CD4-positive, alpha-beta memory T cell (primary cell): ENCODE measurements around the gene TUT1. TPM values are rescaled to one million over a fixed set of nuclear protein-coding genes. Genes with fewer than 3 reads are reported as not detected.
"Not testable (repeated sequence)": the region's sequence is repeated elsewhere in the genome, so short reads cannot be mapped to it uniquely, and the experiment has no call there.

Source experiments
- CTCF ChIA-PET: fragments of 350-600 bp; sonication (Branson Sonifier 250); formaldehyde crosslinking; loops from one replicate; lab custom pipeline; 2021; ENCODE audit warnings: inconsistent platforms; ENCODE audit not compliant: partially characterized antibody; lab: Charles Lee
- POLR2A ChIA-PET: fragments of 350-600 bp; sonication (Branson Sonifier 250); formaldehyde crosslinking; loops from one replicate; lab custom pipeline; 2021; ENCODE audit not compliant: partially characterized antibody; lab: Charles Lee
- DNase-seq, 5 donors: peaks; one replicate each; pipeline versions ENCODE4 v3.0.0 to v3.0.0-alpha.2; 2020 to 2022; ENCODE audit warnings: mixed read lengths in 1 of 5
- H3K27ac ChIP-seq: one replicate; pipeline ENCODE4 v1.7.0; 2013; ENCODE audit warnings: low read depth, low read length
- H3K27me3 ChIP-seq: 2 replicates; pipeline ENCODE4 v1.7.0; 2013; ENCODE audit warnings: mild to moderate bottlenecking, low read length, moderate library complexity; ENCODE audit not compliant: insufficient read depth
- H3K36me3 ChIP-seq: 2 replicates; pipeline ENCODE4 v1.7.0; 2013; ENCODE audit warnings: mild to moderate bottlenecking, low read length, moderate library complexity; ENCODE audit not compliant: insufficient read depth
- H3K4me1 ChIP-seq: 2 replicates; pipeline ENCODE4 v1.7.0; 2013; ENCODE audit warnings: mild to moderate bottlenecking, low read length, moderate library complexity; ENCODE audit not compliant: insufficient read depth
- H3K4me3 ChIP-seq, 2 donors: one replicate each; pipeline ENCODE4 v1.7.0; 2013; ENCODE audit warnings: low read length in 2 of 2, mild to moderate bottlenecking in 1 of 2
- H3K9me3 ChIP-seq, 2 donors: one replicate each; pipeline ENCODE4 v1.7.0; 2013; ENCODE audit warnings: low read length in 2 of 2, control low read depth in 1 of 2; ENCODE audit not compliant: control insufficient read depth in 1 of 2
- H3K27ac Mint-ChIP-seq, 7 donors: one replicate each; pipeline ENCODE4 v1.8.0; 2020 to 2021; ENCODE audit warnings: mixed read lengths in 7 of 7, mild to moderate bottlenecking in 6 of 7, inconsistent platforms in 3 of 7, moderate library complexity in 3 of 7
- H3K27me3 Mint-ChIP-seq, 2 donors: one replicate each; pipeline ENCODE4 v1.8.0; 2020 to 2021; ENCODE audit warnings: mixed read lengths in 2 of 2
- H3K36me3 Mint-ChIP-seq, 2 donors: one replicate each; pipeline ENCODE4 v1.8.0; 2020 to 2021; ENCODE audit warnings: mixed read lengths in 2 of 2, inconsistent platforms in 1 of 2, mild to moderate bottlenecking in 1 of 2
- H3K4me1 Mint-ChIP-seq, 4 donors: one replicate each; pipeline ENCODE4 v1.8.0; 2020 to 2021; ENCODE audit warnings: mixed read lengths in 4 of 4, mild to moderate bottlenecking in 1 of 4
- H3K4me3 Mint-ChIP-seq, 8 donors: one replicate each; pipeline ENCODE4 v1.8.0; 2020 to 2021; ENCODE audit warnings: mixed read lengths in 8 of 8, mild to moderate bottlenecking in 7 of 8, moderate library complexity in 6 of 8, inconsistent platforms in 3 of 8
- H3K9me3 Mint-ChIP-seq, 8 donors: one replicate each; pipeline ENCODE4 v1.8.0; 2020 to 2021; ENCODE audit warnings: mixed read lengths in 8 of 8, mild to moderate bottlenecking in 5 of 8, inconsistent platforms in 3 of 8, moderate library complexity in 1 of 8
- intact Hi-C: fragments of 100-400 bp; cut with micrococcal nuclease; formaldehyde crosslinking; loops from one replicate; pipeline ENCODE4 v1.15.1; 2023
- polyA plus RNA-seq, 2 donors: library from polyadenylated mRNA; unstranded; fragments of 300-500 nt; fragmentation: Illumina TruSeq; gene quantifications; one replicate each; pipeline ENCODE4 v1.2.3, GENCODE V29; 2021
- total RNA-seq, 2 experiments: library from RNA; stranded (reverse); gene quantifications; one replicate each; pipeline ENCODE4 v1.2.3, GENCODE V29; 2021

Gene TUT1
- total and polyA plus RNA-seq, 4 experiments from 2014 or later: 14.6 to 38.1 (median 28.7) TPM

DNA sequence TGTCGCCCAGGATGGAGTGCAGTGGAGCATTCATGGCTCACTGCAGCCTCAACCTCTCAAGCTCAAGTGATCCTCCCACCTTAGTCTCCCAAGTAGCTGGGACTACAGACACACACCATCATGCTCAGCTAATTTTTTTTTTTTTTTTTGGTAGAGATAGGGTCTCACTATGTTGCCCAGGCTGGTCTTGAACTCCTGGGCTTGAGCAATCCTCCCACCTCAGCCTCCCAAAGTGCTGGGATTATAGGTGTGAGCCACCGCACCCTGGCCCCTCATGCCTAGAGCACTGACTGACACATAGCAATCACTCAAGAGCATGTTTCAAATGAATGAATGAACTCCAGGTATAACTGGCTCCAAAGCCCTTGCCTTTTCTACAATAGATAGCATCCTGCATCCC lies 40.8 kb downstream of the TUT1 start:
- H3K36me3 ChIP-seq, H3K4me3 ChIP-seq, H3K9me3 ChIP-seq, H3K27me3 Mint-ChIP-seq, H3K9me3 Mint-ChIP-seq, H3K27me3 ChIP-seq: not testable (repeated sequence)
- H3K4me1 Mint-ChIP-seq: peaks cover 58 to 85% (median 70%) of the 10 kb centered on the region in 4 donors
- Histone ChIP-seq H3K27ac (peak overlapping the region; percentile 95), H3K4me1 (peaks cover 78% of the 10 kb centered on the region)
- H3K4me3 Mint-ChIP-seq: peak overlapping the region in 7 of 8 donors; percentile 25 to 91 (median 89)
- POLR2A ChIA-PET: interaction anchor here (0.6 to 12.5 kb wide), 10 partner anchors 9 to 290 kb away, joined by 3 to 751 read pairs (median 13); partner anchors contain the start of genes AHNAK, C11orf98, CSKMT and HNRNPUL2
- peak overlapping the region; percentile 98 to 100 (median 100) for H3K27ac Mint-ChIP-seq
- CTCF ChIA-PET: interaction anchor here (0.7 to 12.5 kb wide), 5 partner anchors 10 to 128 kb away, joined by 3 to 450 read pairs (median 7); no protein-coding TSS in a partner anchor
- DNase-seq: peak in 1 of 5 donors; percentile 24
- H3K36me3 Mint-ChIP-seq: peaks cover 0 to 17% of the 10 kb centered on the region in 2 donors
- intact Hi-C loops: loop anchor here (10.0 kb wide), 1 partner anchor 304 kb away; no protein-coding TSS in a partner anchor

DNA sequence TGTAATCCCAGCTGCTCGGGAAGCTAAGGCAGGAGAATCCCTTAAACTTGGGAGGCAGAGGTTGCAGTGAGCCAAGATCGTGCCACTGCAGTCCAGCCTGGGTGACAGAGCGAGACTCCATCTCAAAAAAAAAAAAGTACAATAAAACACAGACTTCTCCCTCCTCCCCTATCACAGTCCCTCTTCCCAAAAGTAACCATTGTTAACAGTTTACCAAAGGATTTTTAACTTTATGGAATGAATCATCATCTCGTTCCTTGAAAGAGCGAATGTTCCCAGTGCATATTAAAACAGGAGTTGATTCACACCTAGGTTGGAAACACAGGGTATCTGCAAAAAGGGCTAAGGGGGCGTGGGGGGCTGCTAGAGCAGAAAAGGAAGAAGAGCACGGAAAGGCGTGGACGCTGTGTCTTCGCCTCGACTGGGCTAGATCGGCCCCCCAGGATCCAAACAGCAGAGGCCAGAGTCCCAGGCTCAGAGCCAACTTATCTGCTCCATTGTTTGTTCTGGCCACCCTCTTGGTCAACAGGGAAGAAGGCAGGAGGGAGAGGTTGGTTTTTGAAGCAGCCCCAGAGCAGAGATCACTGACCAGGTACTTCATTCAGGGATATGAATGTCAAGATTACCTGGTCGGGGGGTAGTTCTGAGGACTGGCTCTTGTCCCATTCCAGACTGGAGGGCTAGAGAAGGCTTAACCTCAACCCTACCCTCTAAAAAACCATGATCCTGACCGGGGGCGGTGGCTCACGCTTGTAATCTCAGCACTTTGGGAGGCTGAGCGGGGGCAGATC lies 42.6 kb downstream of the TUT1 start:
- Mint-ChIP-seq H3K36me3 (peaks cover 0 to 29% of the 10 kb centered on the region in 2 donors), H3K27me3 (peaks cover 0 to 2% of the 10 kb centered on the region in 2 donors)

GRCh38 chr11:62547691-62548281 lies 43.5 kb downstream of the TUT1 start:
- H3K36me3 Mint-ChIP-seq: peaks cover 0 to 38% of the 10 kb centered on the region in 2 donors
- H3K4me1 Mint-ChIP-seq: peaks cover 43 to 85% (median 58%) of the 10 kb centered on the region in 4 donors
- H3K36me3 ChIP-seq: no peaks in the 10 kb centered on the region
- H3K9me3 ChIP-seq: no peaks in the 10 kb centered on the region
- peaks cover 0 to 2% of the 10 kb centered on the region in 2 donors for H3K27me3 Mint-ChIP-seq
- no peaks in the 10 kb centered on the region for H3K27me3 ChIP-seq
- H3K4me1 ChIP-seq: peaks cover 70% of the 10 kb centered on the region
- H3K4me3 Mint-ChIP-seq: peak overlapping the region; percentile 83 to 99 (median 88)
- DNase-seq: peak in 1 of 5 donors; percentile 44
- intact Hi-C loops: no loop called here
- peak overlapping the region; percentile 97 for H3K27ac ChIP-seq
- peak overlapping the region; percentile 83 to 99 (median 96) for H3K27ac Mint-ChIP-seq
- no peak overlapping the region for H3K4me3 ChIP-seq
- ChIA-PET POLR2A (interaction anchor here (0.8 to 16.0 kb wide), 5 partner anchors 7 to 123 kb away, joined by 3 to 751 read pairs (median 10); partner anchors contain the start of genes EEF1G and TUT1), CTCF (interaction anchor here (1.0 to 2.7 kb wide), 5 partner anchors 8 to 123 kb away, joined by 4 to 20 read pairs (median 6); no protein-coding TSS in a partner anchor)
- H3K9me3 Mint-ChIP-seq: peaks cover 0 to 4% (median 0%) of the 10 kb centered on the region in 8 donors

More for the DNA sequence above, 42.6 kb downstream of the TUT1 start:
- CTCF ChIA-PET: interaction anchor here (1.0 to 4.1 kb wide), 3 partner anchors 9 to 124 kb away, joined by 4 to 31 read pairs (median 20); no protein-coding TSS in a partner anchor
- POLR2A ChIA-PET: interaction anchor here (0.8 to 16.0 kb wide), 3 partner anchors 7 to 44 kb away, joined by 3 to 751 read pairs (median 109); partner anchors contain the start of gene TUT1
- Histone ChIP-seq H3K27ac (peak overlapping the region; percentile 4), H3K4me3 (no peak overlapping the region), H3K36me3 (no peaks in the 10 kb centered on the region), H3K4me1 (peaks cover 70% of the 10 kb centered on the region), H3K9me3 (no peaks in the 10 kb centered on the region), H3K27me3 (no peaks in the 10 kb centered on the region)
- Mint-ChIP-seq H3K4me3 (peak overlapping the region in 5 of 8 donors; percentile 17 to 99 (median 53)), H3K27ac (peak overlapping the region in 6 of 7 donors; percentile 83 to 100 (median 100)), H3K4me1 (peaks cover 47 to 85% (median 59%) of the 10 kb centered on the region in 4 donors), H3K9me3 (peaks cover 0 to 4% (median 0%) of the 10 kb centered on the region in 8 donors)
- peak in 1 of 5 donors; percentile 9 for DNase-seq
- intact Hi-C loops: no loop called here

DNA sequence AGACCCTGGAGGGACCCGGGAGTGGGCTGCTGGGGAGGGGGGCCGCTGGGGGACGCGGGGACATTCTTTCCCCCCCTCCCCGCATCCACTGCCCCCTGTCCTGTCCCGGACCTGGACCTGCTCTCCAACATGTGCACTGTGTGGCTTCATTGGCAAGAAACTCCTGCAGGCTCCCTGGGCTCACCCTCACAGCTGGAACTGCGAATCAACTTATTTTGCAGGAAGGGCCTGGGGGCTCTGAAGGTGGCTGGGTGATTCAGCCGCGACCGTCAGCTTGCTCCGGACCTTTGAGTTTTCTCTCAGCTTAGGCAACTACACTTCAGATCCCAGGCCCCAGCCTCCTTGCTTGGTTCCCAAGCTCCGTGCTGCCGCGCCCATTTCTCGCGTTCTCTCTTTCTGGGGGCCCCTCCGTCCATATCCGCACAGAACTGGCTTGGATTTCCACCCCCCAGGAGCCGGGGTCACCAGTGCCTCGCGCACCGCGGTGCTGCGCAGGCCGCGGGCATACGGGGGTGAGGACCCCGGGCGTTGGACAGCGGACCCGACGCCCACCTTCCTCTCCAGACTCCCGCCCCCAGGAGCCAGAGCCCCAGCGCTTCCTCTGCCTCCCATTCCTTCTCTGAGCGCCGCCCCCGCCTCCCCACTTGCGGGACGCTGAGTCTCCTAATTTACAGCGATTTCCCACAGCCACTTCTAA lies 44.2 kb downstream of the TUT1 start:
- H3K4me1 ChIP-seq: peaks cover 70% of the 10 kb centered on the region
- intact Hi-C loops: loop anchor here (1.0 kb wide), 1 partner anchor 9 kb away; no protein-coding TSS in a partner anchor
- H3K27me3 Mint-ChIP-seq: peaks cover 0 to 2% of the 10 kb centered on the region in 2 donors
- peak overlapping the region; percentile 83 to 99 (median 88) for H3K4me3 Mint-ChIP-seq
- H3K4me1 Mint-ChIP-seq: peaks cover 43 to 85% (median 58%) of the 10 kb centered on the region in 4 donors
- peaks cover 0 to 41% of the 10 kb centered on the region in 2 donors for H3K36me3 Mint-ChIP-seq
- no peak for DNase-seq
- peak overlapping the region; percentile 97 for H3K27ac ChIP-seq
- CTCF ChIA-PET: interaction anchor here (1.0 to 2.7 kb wide), 4 partner anchors 9 to 122 kb away, joined by 5 to 20 read pairs (median 8); no protein-coding TSS in a partner anchor
- H3K27me3 ChIP-seq: no peaks in the 10 kb centered on the region
- POLR2A ChIA-PET: interaction anchor here (0.7 to 16.0 kb wide), 12 partner anchors 9 to 308 kb away, joined by 3 to 751 read pairs (median 4); partner anchors contain the start of genes C11orf98, CSKMT, EEF1G and LBHD1
- H3K27ac Mint-ChIP-seq: peak overlapping the region; percentile 86 to 99 (median 96)
- H3K9me3 Mint-ChIP-seq: peaks cover 0 to 4% (median 0%) of the 10 kb centered on the region in 8 donors
- H3K36me3 ChIP-seq: no peaks in the 10 kb centered on the region
- H3K4me3 ChIP-seq: peak overlapping the region in 1 of 2 donors; percentile 91
- no peaks in the 10 kb centered on the region for H3K9me3 ChIP-seq

DNA sequence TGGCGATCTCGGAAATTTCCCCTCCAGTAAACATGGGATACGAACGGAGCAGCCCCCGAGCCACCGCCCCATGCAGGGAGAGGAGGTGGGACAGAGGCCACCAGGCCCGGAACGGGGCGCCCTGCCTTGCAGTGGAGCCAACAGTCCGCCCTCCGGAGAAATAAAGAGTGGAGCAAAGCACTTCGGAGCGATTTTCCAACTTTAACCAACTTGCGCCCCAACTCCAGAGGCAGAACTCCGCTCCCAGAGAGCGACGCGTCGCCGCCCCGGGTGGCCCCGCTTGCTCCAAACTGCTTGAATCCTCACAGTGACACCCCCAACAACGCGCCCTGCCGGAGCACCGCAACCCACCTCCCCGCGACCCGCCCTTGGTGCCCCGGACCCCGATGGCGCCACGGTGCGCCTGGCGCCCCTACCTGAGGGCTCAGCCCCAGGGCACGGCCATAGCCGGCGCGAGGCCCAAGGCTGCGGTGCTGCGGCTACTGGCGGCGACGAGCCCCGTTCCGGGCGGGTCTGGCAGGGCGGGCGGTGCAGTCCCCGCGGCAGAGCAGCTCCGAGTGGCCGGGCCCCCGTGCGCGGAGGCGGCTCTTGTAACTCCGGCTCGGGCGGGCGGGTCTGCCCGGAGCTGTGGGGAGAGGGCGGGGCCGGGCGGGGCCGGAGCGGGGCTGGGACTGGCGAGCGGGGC lies 44.9 kb downstream of the TUT1 start, which contains the start of gene AHNAK:
AHNAK (minus strand) TSS at position 563 of the 685 bp plus-strand sequence. CDS start 10,708 bp downstream, outside the sequence.
- H3K36me3 Mint-ChIP-seq: peaks cover 6 to 41% of the 10 kb centered on the region in 2 donors
- DNase-seq: peak; percentile 74 to 78 (median 77)
- H3K4me3 Mint-ChIP-seq: peak within 1 kb of the TSS; percentile 97 to 99 (median 98)
- no peaks in the 10 kb centered on the region for H3K27me3 ChIP-seq
- ChIA-PET POLR2A (interaction anchor here (0.7 to 16.0 kb wide), 14 partner anchors 10 to 309 kb away, joined by 3 to 751 read pairs (median 4); partner anchors contain the start of genes C11orf98, CSKMT, EEF1G and LBHD1), CTCF (interaction anchor here (1.0 to 5.1 kb wide), 5 partner anchors 9 to 122 kb away, joined by 5 to 24 read pairs (median 9); no protein-coding TSS in a partner anchor)
- peak within 1 kb of the TSS; percentile 97 to 99 (median 98) for H3K27ac Mint-ChIP-seq
- peak within 1 kb of the TSS; percentile 91 to 94 for H3K4me3 ChIP-seq
- H3K4me1 ChIP-seq: peaks cover 70% of the 10 kb centered on the region
- H3K36me3 ChIP-seq: no peaks in the 10 kb centered on the region
- H3K27me3 Mint-ChIP-seq: no peaks in the 10 kb centered on the region
- no peaks in the 10 kb centered on the region for H3K9me3 Mint-ChIP-seq
- intact Hi-C loops: loop anchor here (1.0 kb wide), 1 partner anchor 10 kb away; no protein-coding TSS in a partner anchor
- H3K4me1 Mint-ChIP-seq: peaks cover 43 to 85% (median 59%) of the 10 kb centered on the region in 4 donors
- H3K27ac ChIP-seq: peak within 1 kb of the TSS; percentile 97
- H3K9me3 ChIP-seq: no peaks in the 10 kb centered on the region
